Endodermal cell (in vitro differentiated cells): ENCODE data around the gene SPHK1. TPM values are rescaled to one million over a fixed set of nuclear protein-coding genes. Genes with fewer than 3 reads are reported as not detected.

Experiments used
- DNase-seq: peaks from one replicate; pipeline ENCODE4 v3.0.0-alpha.2; 2017
- H3K27ac ChIP-seq: 2 replicates; pipeline ENCODE4 v1.5.1; 2013; ENCODE audit warnings: mild to moderate bottlenecking, low read depth, low read length, moderate library complexity
- H3K27me3 ChIP-seq: 2 replicates; pipeline ENCODE4 v1.6.1; 2013; ENCODE audit warnings: mild to moderate bottlenecking, low read length, moderate library complexity; ENCODE audit not compliant: insufficient read depth, control insufficient read depth, poor library complexity, severe bottlenecking
- H3K36me3 ChIP-seq: 2 replicates; pipeline ENCODE4 v1.7.0; 2013; ENCODE audit warnings: mild to moderate bottlenecking, low read length, moderate library complexity; ENCODE audit not compliant: control insufficient read depth, insufficient read depth
- H3K4me1 ChIP-seq: one replicate; pipeline ENCODE4 v1.7.0; 2013; ENCODE audit warnings: low read length; ENCODE audit not compliant: control insufficient read depth, insufficient read depth
- H3K4me3 ChIP-seq: 2 replicates; pipeline ENCODE4 v1.5.1; 2013; ENCODE audit warnings: mild to moderate bottlenecking, low read length, moderate library complexity
- H3K9ac ChIP-seq: 2 replicates; pipeline ENCODE4 v1.6.1; 2013; ENCODE audit warnings: mild to moderate bottlenecking, low read length, moderate library complexity; ENCODE audit not compliant: poor library complexity, severe bottlenecking; ENCODE audit errors: extremely low read depth
- H3K9me3 ChIP-seq: 2 replicates; pipeline ENCODE4 v1.6.1; 2013; ENCODE audit warnings: mild to moderate bottlenecking, low read length, moderate library complexity; ENCODE audit not compliant: control insufficient read depth
- H3K27ac Mint-ChIP-seq: 2 replicates; pipeline ENCODE4 v1.8.0; 2020; ENCODE audit warnings: mixed read lengths
- H3K27me3 Mint-ChIP-seq: 2 replicates; pipeline ENCODE4 v1.8.0; 2021; ENCODE audit warnings: mild to moderate bottlenecking, mixed read lengths; ENCODE audit not compliant: insufficient read depth
- H3K36me3 Mint-ChIP-seq: 2 replicates; pipeline ENCODE4 v1.8.0; 2020; ENCODE audit warnings: low read depth, mixed read lengths
- H3K4me1 Mint-ChIP-seq: 2 replicates; pipeline ENCODE4 v1.8.0; 2020; ENCODE audit warnings: mixed read lengths
- H3K4me3 Mint-ChIP-seq: 2 replicates; pipeline ENCODE4 v1.8.0; 2020; ENCODE audit warnings: mild to moderate bottlenecking, moderate library complexity, mixed read lengths
- H3K9me3 Mint-ChIP-seq: 2 replicates; pipeline ENCODE4 v1.8.0; 2020; ENCODE audit warnings: mild to moderate bottlenecking, mixed read lengths
- CTCF ChIP-seq: fragments of 200-600 bp; sonication (generic); conservative IDR thresholded peaks from 2 replicates; pipeline ENCODE4 v1.5.0; 2021; ENCODE audit warnings: antibody characterized with exemption, mild to moderate bottlenecking
- WGBS, 2 experiments: methylation state at CpG; one replicate each; pipeline versions ENCODE4 v1.1.5 to v1.1.7; 2013; ENCODE audit warnings: missing lambda C conversion rate in 2 of 2, mixed read lengths in 1 of 2; ENCODE audit not compliant: insufficient coverage in 1 of 2, insufficient read length in 1 of 2; 5-methylcytosine and 5-hydroxymethylcytosine counted together
- total RNA-seq, 2 donors: library from RNA; stranded (reverse); fragmentation: NEBNext Ultra II Directional in 1 of 2; extraction: Animal tissue kit (Norgen Biotek cat#: 25700) in 1 of 2; gene quantifications; 2 replicates in 1 of 2; 3 replicates in 1 of 2; pipeline ENCODE4 v1.2.1, GENCODE V29; 2021

SPHK1 gene
- total RNA-seq, 2 donors from 2014 or later, result 1.5 to 1.8 TPM

- Histone ChIP-seq H3K36me3 (no peaks in the 10 kb centered on the region), H3K4me3 (no peak overlapping the region), H3K27ac (no peak overlapping the region), H3K9ac (no peak overlapping the region), H3K9me3 (no peaks in the 10 kb centered on the region), H3K4me1 (no peaks in the 10 kb centered on the region), H3K27me3 (no peaks in the 10 kb centered on the region)
- DNase-seq, result no peak
- Mint-ChIP-seq H3K36me3 (peaks cover 11% of the 10 kb centered on the region), H3K27ac (peak overlapping the region; percentile 53), H3K27me3 (no peaks in the 10 kb centered on the region), H3K9me3 (no peaks in the 10 kb centered on the region), H3K4me3 (no peak overlapping the region), H3K4me1 (peaks cover 2% of the 10 kb centered on the region)
- no peak for TF ChIP-seq CTCF
- 96 to 100% methylated on average over 4 to 6 of the region's 6 CpGs for WGBS, 2 experiments
Observed at GRCh38 chr17:76422860-76423259, 38.5 kb downstream of the SPHK1 start.

- peaks cover 21% of the 10 kb centered on the region for H3K4me1 Mint-ChIP-seq
Observed at GRCh38 chr17:76426853-76427252, 42.4 kb downstream of the SPHK1 start.

DNA sequence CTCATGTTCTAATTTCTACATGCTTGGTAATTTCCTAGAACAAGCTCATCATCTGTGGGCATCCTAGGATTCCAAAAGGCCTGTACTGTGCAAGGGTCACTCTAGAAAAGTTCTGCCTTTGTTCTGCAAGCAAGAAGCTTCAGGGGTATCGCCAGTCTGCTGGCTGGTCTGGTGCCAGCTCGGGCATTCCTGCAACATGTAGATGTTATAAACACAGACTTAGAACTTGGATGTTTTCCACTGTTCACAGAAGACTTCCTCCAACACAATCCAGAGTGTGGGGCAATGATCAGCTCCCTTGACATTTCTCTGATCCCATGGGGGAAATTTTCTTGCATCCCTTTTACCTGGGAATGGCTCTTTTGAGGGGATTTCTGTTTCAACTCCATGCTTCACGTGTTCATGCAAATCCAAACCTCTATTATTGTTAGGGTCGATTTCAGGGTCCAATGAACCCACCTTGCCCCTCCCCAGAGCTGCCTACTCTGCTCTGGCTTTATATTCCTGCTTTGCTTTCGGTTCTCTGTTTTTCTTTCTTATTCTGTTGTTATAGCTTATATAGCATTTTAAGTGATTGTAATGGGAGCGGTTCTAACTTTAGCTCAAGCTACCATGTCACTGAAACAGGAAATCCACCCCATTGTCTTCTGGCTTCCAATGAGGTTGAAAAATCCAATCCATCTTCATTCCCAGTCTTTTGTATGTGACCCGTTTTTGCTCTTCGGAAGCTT, 43.3 kb downstream of the SPHK1 start:
- no peak overlapping the region for H3K9ac ChIP-seq
- H3K9me3 ChIP-seq, result no peaks in the 10 kb centered on the region
- Mint-ChIP-seq H3K4me3 (no peak overlapping the region), H3K27ac (no peak overlapping the region), H3K9me3 (no peaks in the 10 kb centered on the region), H3K36me3 (peaks cover 10% of the 10 kb centered on the region), H3K4me1 (peaks cover 27% of the 10 kb centered on the region), H3K27me3 (no peaks in the 10 kb centered on the region)
- no peak overlapping the region for H3K27ac ChIP-seq
- H3K4me3 ChIP-seq, result no peak overlapping the region
- WGBS, 2 experiments, result 91 to 94% methylated on average over 6 to 7 of the region's 8 CpGs
- TF ChIP-seq CTCF, result no peak
- H3K27me3 ChIP-seq, result no peaks in the 10 kb centered on the region
- no peak for DNase-seq
- H3K4me1 ChIP-seq, result no peaks in the 10 kb centered on the region
- no peaks in the 10 kb centered on the region for H3K36me3 ChIP-seq

More at GRCh38 chr17:76426853-76427252, 42.4 kb downstream of the SPHK1 start:
- Histone ChIP-seq H3K4me1 (no peaks in the 10 kb centered on the region), H3K9me3 (no peaks in the 10 kb centered on the region), H3K9ac (no peak overlapping the region), H3K27me3 (no peaks in the 10 kb centered on the region), H3K27ac (no peak overlapping the region), H3K36me3 (no peaks in the 10 kb centered on the region), H3K4me3 (no peak overlapping the region)
- WGBS, 2 experiments, result 94 to 96% methylated on average over 3 of the region's 3 CpGs
- DNase-seq, result no peak
- Mint-ChIP-seq H3K9me3 (no peaks in the 10 kb centered on the region), H3K27me3 (no peaks in the 10 kb centered on the region), H3K27ac (no peak overlapping the region), H3K36me3 (peaks cover 11% of the 10 kb centered on the region), H3K4me3 (no peak overlapping the region)
- no peak for TF ChIP-seq CTCF
